Fibroblast of pulmonary artery (primary cell): ENCODE results near the gene AURKA.

Experiments used
- DNase-seq: peaks from one replicate; pipeline ENCODE4 v3.0.0-alpha.2; 2010; ENCODE audit warnings: low read depth
- H3K4me3 ChIP-seq: replicated peaks from 2 replicates; pipeline ENCODE4 v1.5.1; 2011; ENCODE audit warnings: low read depth, mild to moderate bottlenecking, control low read depth, low read length, moderate library complexity
- TF ChIP-seq, protein P1 (sequence below): IDR thresholded peaks from 2 replicates; pipeline ENCODE4 v1.5.1; 2011; ENCODE audit warnings: mild to moderate bottlenecking, control low read depth, low read length, inconsistent platforms; ENCODE audit errors: missing control alignments

AURKA gene

DNA sequence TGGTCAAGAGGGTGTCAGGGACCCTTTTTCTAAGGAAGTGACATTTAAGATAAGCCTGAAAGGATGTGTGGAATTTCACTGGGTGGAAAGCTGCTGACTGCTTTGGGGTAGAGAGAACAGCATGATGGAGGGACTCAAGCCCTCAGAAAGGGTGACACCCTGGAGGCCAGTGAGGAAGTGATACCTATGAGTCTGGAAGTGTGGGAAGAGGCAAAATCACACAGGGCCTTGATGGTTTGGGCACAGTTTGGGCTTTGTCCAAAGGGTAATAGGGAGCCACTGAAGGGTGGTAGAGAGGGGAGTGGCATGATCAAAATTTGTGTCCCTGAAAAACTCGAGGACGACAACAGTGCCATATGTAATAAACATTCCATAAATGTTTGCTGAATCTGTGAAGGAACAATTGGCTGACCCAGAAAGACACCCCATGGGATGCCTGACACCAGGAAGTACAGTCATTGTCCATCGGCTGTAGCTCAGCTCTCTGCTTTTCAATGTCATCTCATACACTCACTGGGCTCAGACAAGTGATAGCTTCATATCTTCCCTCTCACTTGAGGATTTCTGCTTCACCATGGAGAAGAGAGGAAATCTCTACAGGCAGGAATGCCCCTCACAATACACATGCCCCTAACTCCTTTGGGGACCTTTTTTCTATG lies 41.3 kb upstream of the AURKA start:
- TF ChIP-seq, protein P1, sequence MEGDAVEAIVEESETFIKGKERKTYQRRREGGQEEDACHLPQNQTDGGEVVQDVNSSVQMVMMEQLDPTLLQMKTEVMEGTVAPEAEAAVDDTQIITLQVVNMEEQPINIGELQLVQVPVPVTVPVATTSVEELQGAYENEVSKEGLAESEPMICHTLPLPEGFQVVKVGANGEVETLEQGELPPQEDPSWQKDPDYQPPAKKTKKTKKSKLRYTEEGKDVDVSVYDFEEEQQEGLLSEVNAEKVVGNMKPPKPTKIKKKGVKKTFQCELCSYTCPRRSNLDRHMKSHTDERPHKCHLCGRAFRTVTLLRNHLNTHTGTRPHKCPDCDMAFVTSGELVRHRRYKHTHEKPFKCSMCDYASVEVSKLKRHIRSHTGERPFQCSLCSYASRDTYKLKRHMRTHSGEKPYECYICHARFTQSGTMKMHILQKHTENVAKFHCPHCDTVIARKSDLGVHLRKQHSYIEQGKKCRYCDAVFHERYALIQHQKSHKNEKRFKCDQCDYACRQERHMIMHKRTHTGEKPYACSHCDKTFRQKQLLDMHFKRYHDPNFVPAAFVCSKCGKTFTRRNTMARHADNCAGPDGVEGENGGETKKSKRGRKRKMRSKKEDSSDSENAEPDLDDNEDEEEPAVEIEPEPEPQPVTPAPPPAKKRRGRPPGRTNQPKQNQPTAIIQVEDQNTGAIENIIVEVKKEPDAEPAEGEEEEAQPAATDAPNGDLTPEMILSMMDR, result no peak
- no peak overlapping the region for H3K4me3 ChIP-seq
- DNase-seq, result peak; percentile 52

DNA sequence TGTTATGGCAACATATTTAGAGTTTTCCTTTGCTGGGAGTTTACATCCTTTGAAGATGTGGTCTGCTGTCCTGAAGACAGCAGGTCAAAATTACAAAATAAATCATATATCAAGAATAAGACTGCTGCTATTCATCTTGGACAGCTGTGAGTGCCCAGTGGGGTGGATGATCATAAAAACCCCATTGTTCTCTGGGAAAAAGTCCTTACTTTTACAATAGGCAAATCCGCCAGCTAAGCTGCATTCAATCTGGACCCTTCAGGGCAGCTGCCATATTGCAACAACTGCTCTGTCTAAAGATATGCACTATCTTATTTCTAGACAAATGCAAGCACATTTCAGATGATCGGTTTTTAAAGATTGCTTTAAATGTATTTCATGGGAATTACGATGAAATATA lies 39.5 kb upstream of the AURKA start:
- TF ChIP-seq, protein P1, result no peak
- H3K4me3 ChIP-seq, result no peak overlapping the region
- DNase-seq, result no peak

DNA sequence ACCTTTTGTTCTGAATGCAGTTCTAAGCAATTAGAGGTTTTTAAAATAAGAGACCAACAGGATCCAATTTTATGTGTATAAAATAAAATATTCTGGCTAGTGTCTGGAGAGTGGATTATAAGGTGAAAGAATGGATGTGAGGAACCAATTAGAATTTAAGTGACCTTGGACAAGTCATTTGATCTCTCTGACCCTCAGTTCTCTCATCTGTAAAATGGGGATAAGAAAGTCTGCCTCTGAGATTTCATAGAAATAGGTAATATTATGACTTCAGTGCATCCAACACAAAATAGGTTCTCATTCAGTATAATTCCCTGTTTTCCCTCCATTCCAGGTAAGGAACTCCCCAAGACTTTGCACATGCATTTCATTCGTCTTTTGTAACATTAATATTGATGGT lies 38.9 kb upstream of the AURKA start:
- H3K4me3 ChIP-seq, result no peak overlapping the region
- TF ChIP-seq, protein P1, result no peak
- no peak for DNase-seq

DNA sequence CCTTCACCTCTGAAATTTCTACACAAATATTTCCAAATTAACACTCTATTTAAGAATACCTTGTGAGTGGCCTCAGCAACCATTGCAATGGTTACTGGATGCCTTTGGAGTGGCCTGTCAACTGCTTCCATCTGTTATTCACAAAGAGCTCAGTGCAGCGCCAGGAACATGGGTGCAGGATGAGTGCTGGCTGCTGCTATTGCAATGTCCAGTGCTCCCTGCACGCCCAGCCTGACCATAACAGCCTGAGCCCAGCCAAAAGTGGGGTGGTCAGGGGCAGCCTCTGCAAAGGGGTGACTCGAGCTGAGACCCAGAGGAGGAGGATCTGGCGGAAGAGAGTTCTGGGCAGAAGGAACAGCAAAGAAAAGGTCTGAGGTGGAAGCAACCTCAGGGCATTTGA lies 38.4 kb upstream of the AURKA start:
- no peak overlapping the region for H3K4me3 ChIP-seq
- no peak for DNase-seq

DNA sequence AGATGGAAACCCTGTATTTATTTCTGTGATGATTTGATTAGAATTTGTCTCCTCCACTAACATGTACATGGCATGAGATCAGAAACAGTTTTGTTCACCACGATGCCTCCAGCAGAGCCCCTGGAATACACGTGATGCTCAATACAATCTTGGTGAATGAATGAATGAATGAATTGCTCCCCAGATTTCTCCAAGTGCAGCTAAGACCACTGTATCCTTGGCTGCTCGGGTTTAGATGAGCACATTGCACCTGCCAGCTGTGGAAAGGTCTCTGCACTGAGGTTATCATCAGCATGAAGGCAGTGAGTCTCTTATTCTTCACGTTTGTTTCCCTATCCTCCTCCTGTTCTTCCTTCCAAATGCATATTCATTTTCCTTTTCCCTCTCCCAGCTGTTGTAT lies 37.9 kb upstream of the AURKA start:
- TF ChIP-seq, protein P1, result no peak
- DNase-seq, result no peak
- H3K4me3 ChIP-seq, result no peak overlapping the region

More for the DNA sequence above, 38.4 kb upstream of the AURKA start:
- TF ChIP-seq, protein P1, result no peak

DNA sequence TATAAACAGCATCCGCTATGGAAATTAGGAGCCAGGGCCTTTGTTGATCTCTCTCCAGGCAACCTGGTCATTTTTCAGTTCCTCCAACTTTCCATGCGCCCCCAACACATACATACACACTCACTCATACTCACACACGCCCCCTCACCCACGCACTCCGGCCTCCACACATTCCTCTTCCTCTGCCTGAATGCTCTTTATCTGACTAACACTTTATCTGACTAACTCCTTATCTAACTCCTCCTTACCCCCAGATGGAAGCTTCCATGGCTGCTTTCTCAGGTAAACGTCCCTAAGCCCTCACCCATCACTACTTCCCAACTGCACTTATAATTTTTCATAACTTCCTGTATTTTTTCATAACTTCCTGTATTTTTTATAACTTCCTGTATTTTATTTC lies 37.5 kb upstream of the AURKA start:
- TF ChIP-seq, protein P1, result no peak
- DNase-seq, result peak; percentile 65
- no peak overlapping the region for H3K4me3 ChIP-seq

DNA sequence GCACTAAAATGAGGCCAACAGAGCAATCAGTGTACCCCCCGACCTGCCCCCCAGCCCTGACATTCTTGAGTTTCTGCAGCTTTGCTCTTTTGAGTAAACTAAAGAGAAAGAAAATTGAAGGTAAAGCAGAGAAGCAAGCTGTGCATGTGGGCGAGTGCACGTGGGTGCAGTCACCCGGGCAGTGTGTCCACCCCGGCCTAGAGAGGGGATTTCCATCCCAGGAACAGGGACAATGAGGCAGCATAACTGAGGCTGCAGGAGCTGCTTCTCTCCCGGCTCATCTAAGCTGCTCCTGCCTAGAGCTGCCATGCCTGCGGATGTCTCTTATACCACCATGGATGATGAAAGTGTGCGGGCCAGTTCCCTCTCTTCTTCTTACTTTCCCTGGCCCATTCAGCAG lies 36.9 kb upstream of the AURKA start:
- no peak overlapping the region for H3K4me3 ChIP-seq

More for the DNA sequence above, 36.9 kb upstream of the AURKA start:
- TF ChIP-seq, protein P1, result no peak
- no peak for DNase-seq
